ENCODE measurements around the gene PXMP2. TPM values are rescaled to one million over a fixed set of nuclear protein-coding genes. Genes with fewer than 3 reads are reported as not detected.

Gene PXMP2
- total RNA-seq, 1 experiment from 2014 or later, result 17.8 TPM

DNA sequence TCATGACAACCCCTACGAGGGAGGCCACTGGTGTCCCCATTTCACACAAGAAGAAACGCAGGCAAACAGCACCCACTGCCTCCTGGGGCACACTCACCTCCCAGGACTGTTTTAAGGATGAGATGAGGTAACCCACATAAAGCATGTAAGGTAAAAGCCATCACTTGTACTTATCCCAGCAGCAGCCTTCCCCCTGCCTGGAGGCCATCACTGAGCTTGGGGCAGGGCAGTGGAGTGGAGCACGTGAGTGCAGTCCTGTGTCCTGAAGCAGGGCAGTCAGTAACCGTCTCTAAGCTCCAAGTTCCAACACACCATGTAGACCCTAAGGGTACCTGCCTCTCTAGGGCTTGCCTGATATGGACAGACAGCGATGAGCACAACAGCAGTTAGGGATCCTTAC lies 2.0 kb upstream of the PXMP2 start:
- H2BK12ac ChIP-seq (ENCODE audit: insufficient read length, low read depth, low read length), result no peak overlapping the region
- no peak for DNase-seq
- peaks cover 7% of the 10 kb centered on the region for H3K27me3 ChIP-seq (ENCODE audit: insufficient read depth, low read length)
- H3K79me2 ChIP-seq (ENCODE audit: insufficient read depth, low read length), result peaks cover 10% of the 10 kb centered on the region; the same call in 1 of the 2 replicates
- H3K4me1 ChIP-seq (ENCODE audit: insufficient read depth, low read length), result no peaks in the 10 kb centered on the region; the same call in 1 of the 2 replicates
- no peak overlapping the region for H2BK5ac ChIP-seq (ENCODE audit: insufficient read length, low read length)
- Mint-ChIP-seq H3K36me3 (ENCODE audit: insufficient read depth in 1 of 3, low read depth in 3 of 3) (peaks cover 15 to 26% (median 17%) of the 10 kb centered on the region in 3 experiments), H3K9me3 (no peaks in the 10 kb centered on the region; a peak in 1 of 5 replicates), H3K27ac (no peak overlapping the region), H3K4me3 (peak overlapping the region; percentile 72 to 78), H3K4me1 (peaks cover 15 to 20% of the 10 kb centered on the region in 2 experiments), H3K27me3 (ENCODE audit: low read depth) (peaks cover 6% of the 10 kb centered on the region)
- H3K4me2 ChIP-seq (ENCODE audit: insufficient read depth, insufficient read length, low read length), result no peak overlapping the region
- H2BK15ac ChIP-seq (ENCODE audit: low read depth, low read length), result no peak overlapping the region
- no peak overlapping the region for H4K8ac ChIP-seq (replicated peaks; ENCODE audit: insufficient read length, low read depth, low read length)
- H2AFZ ChIP-seq (ENCODE audit: low read length), result no peak overlapping the region
- H3T11ph ChIP-seq (ENCODE audit: low read length), result no peak overlapping the region
- WGBS (ENCODE audit: extremely low coverage, insufficient read length, low lambda C conversion rate), result no CpG with 5 or more reads among the region's 5 CpGs
- H2BK120ac ChIP-seq (ENCODE audit: low read depth, low read length, poor library complexity, severe bottlenecking), result no peak overlapping the region
- H4K91ac ChIP-seq (ENCODE audit: insufficient read length, low read depth, low read length), result no peak overlapping the region
- H3K4ac ChIP-seq (ENCODE audit: low read depth, low read length), result no peak overlapping the region
- H3K27ac ChIP-seq (ENCODE audit: insufficient read length, low read depth, low read length), result no peak overlapping the region
- H3K79me1 ChIP-seq (ENCODE audit: insufficient read depth, low read depth, low read length, poor library complexity, severe bottlenecking), result no peaks in the 10 kb centered on the region
- H3K9me3 ChIP-seq (ENCODE audit: control insufficient read depth, low read depth, low read length), result no peaks in the 10 kb centered on the region
- no peak overlapping the region for H4K5ac ChIP-seq (ENCODE audit: insufficient read length, low read depth, low read length)
- H3K9ac ChIP-seq (ENCODE audit: extremely low read depth, insufficient read length, low read length), result no peak overlapping the region
- H2BK20ac ChIP-seq (ENCODE audit: low read depth, low read length, poor library complexity, severe bottlenecking), result no peak overlapping the region
- no peak overlapping the region for H3K23ac ChIP-seq (ENCODE audit: insufficient read length, low read depth, low read length)
- H4K20me1 ChIP-seq (ENCODE audit: control insufficient read depth, insufficient read depth, insufficient read length), result no peaks in the 10 kb centered on the region
- no peak overlapping the region for H3K18ac ChIP-seq (ENCODE audit: insufficient read length, low read depth, low read length)
- no peak overlapping the region for H3K14ac ChIP-seq (ENCODE audit: insufficient read depth, low read length)
- TF ChIP-seq, protein P1, sequence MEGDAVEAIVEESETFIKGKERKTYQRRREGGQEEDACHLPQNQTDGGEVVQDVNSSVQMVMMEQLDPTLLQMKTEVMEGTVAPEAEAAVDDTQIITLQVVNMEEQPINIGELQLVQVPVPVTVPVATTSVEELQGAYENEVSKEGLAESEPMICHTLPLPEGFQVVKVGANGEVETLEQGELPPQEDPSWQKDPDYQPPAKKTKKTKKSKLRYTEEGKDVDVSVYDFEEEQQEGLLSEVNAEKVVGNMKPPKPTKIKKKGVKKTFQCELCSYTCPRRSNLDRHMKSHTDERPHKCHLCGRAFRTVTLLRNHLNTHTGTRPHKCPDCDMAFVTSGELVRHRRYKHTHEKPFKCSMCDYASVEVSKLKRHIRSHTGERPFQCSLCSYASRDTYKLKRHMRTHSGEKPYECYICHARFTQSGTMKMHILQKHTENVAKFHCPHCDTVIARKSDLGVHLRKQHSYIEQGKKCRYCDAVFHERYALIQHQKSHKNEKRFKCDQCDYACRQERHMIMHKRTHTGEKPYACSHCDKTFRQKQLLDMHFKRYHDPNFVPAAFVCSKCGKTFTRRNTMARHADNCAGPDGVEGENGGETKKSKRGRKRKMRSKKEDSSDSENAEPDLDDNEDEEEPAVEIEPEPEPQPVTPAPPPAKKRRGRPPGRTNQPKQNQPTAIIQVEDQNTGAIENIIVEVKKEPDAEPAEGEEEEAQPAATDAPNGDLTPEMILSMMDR (conservative IDR thresholded peaks at IDR 0.05), result no peak
- H3K56ac ChIP-seq (ENCODE audit: insufficient read length, low read depth, low read length), result no peak overlapping the region
- H2AK5ac ChIP-seq (ENCODE audit: insufficient read length, low read length), result no peak overlapping the region
- peaks cover 5% of the 10 kb centered on the region for H3K23me2 ChIP-seq (ENCODE audit: insufficient read length, low read depth, low read length, poor library complexity, severe bottlenecking)

Data from H9 (cell line).